Ovary (tissue), 9 donors: ENCODE measurements around the gene TPD52L2. TPM values are rescaled to one million over a fixed set of nuclear protein-coding genes. Genes with fewer than 3 reads are reported as not detected.

Experiments used
- DNase-seq, 5 donors: peaks; one replicate each; pipeline ENCODE4 v3.0.0-alpha.2; 2019 to 2020
- H3K27ac ChIP-seq, 2 donors: fragments of 200-600 bp; one replicate each; pipeline versions ENCODE4 v1.5.1 to v1.8.0; 2019 to 2022
- H3K27me3 ChIP-seq: fragments of 200-600 bp; one replicate; pipeline ENCODE4 v1.8.0; 2022
- H3K36me3 ChIP-seq: fragments of 200-600 bp; sonication (generic); one replicate; pipeline ENCODE4 v1.5.1; 2019
- H3K4me1 ChIP-seq: one replicate; pipeline ENCODE4 v1.8.1; 2013; ENCODE audit warnings: mild to moderate bottlenecking, moderate library complexity; ENCODE audit not compliant: insufficient read depth
- H3K4me3 ChIP-seq: fragments of 200-600 bp; sonication (generic); one replicate; pipeline ENCODE4 v1.5.1; 2017
- H3K9me3 ChIP-seq, 2 donors: fragments of 200-600 bp in 1 of 2; sonication (generic) in 1 of 2; one replicate each; pipeline versions ENCODE4 v1.5.1 to v1.8.1; 2013 to 2019; ENCODE audit warnings: mild to moderate bottlenecking in 1 of 2, moderate library complexity in 1 of 2
- CTCF ChIP-seq, 3 donors: fragments of 450-650 bp in 2 of 3; fragments of 200-600 bp in 1 of 3; IDR thresholded peaks; one replicate each; pipeline versions ENCODE4 v1.5.1 to v1.8.0; 2016 to 2022; ENCODE audit warnings: antibody characterized with exemption in 3 of 3, mild to moderate bottlenecking in 1 of 3
- EP300 ChIP-seq: sonication (generic); formaldehyde crosslinking; IDR thresholded peaks from one replicate; pipeline ENCODE4 v1.6.1; 2017; ENCODE audit warnings: antibody characterized with exemption
- POLR2A ChIP-seq: fragments of 450-650 bp; IDR thresholded peaks from one replicate; pipeline ENCODE4 v1.6.1; 2017; ENCODE audit warnings: antibody characterized with exemption, mild to moderate bottlenecking, moderate library complexity
- WGBS, 3 donors: extraction: QIAGEN DNeasy Blood & Tissue Kit in 1 of 3; methylation state at CpG; one replicate each; pipeline versions ENCODE4 v1.1.5 to v1.1.7; 2013 to 2017; 5-methylcytosine and 5-hydroxymethylcytosine counted together
- intact Hi-C, 4 donors: fragments of 100-400 bp; cut with DNase I; formaldehyde crosslinking; loops; one replicate each; pipeline versions ENCODE4 v1.11.0 to v1.15.1; 2022 to 2023
- polyA plus RNA-seq, 2 donors: library from polyadenylated mRNA; stranded (reverse); fragments of 200-250 nt in 1 of 2; fragments of 350-450 nt in 1 of 2; fragmentation: Illumina TruSeq in 1 of 2; extraction: RNeasy Lipid Tissue Mini Kit (QIAGEN cat#74804) in 1 of 2; gene quantifications; one replicate each; pipeline ENCODE4 v1.2.3, GENCODE V29; 2013 to 2014
- total RNA-seq, 7 donors: library from RNA; depleted of rRNA in 2 of 7; stranded (reverse); fragments of >200 nt in 2 of 7; fragmentation: NEBNext Ultra II Directional in 3 of 7; extraction: Animal tissue kit (Norgen Biotek cat#: 25700) in 3 of 7; gene quantifications; one replicate each; pipeline versions ENCODE4 v1.1.0 to v1.2.4, GENCODE V29; 2016 to 2023
- donor health status: DM: no; HTN: no; CAD: no; lungs with moderate emphysema.
- donor health status: DM: no; HTN: no; CAD: no.
- donor health status: Bipolar disorder and iron deficiency.
- donor health status: DM: yes; HTN: yes; CAD: no.
- donor health status: DM: no; HTN: no; CAD: no.
- donor health status: DM: yes; HTN: yes; CAD: no.

TPD52L2 gene
- total and polyA plus RNA-seq, 9 donors, result 51.5 to 78.9 (median 70.4) TPM

- H3K4me3 ChIP-seq, result no peak overlapping the region
- H3K9me3 ChIP-seq, result no peaks in the 10 kb centered on the region
- intact Hi-C loops, result no loop called here
- no peaks in the 10 kb centered on the region for H3K27me3 ChIP-seq
- 90 to 91% (median 90%) methylated on average over 17 of the region's 17 CpGs for WGBS, 3 donors
- TF ChIP-seq POLR2A (no peak), CTCF (IDR thresholded peaks at IDR 0.05) (no peak), EP300 (no peak)
- no peaks in the 10 kb centered on the region for H3K4me1 ChIP-seq
- no peaks in the 10 kb centered on the region for H3K36me3 ChIP-seq
- H3K27ac ChIP-seq, result no peak overlapping the region
- DNase-seq, result no peak
Observed at GRCh38 chr20:63932606-63933160, 67.6 kb downstream of the TPD52L2 start.

- H3K4me1 ChIP-seq, result no peaks in the 10 kb centered on the region
- 70 to 85% (median 75%) methylated on average over 5 of the region's 5 CpGs for WGBS, 3 donors
- DNase-seq, result no peak
- H3K27me3 ChIP-seq, result no peaks in the 10 kb centered on the region
- H3K4me3 ChIP-seq, result no peak overlapping the region
- no peaks in the 10 kb centered on the region for H3K36me3 ChIP-seq
- H3K9me3 ChIP-seq, result no peaks in the 10 kb centered on the region
- intact Hi-C loops, result no loop called here
- no peak for TF ChIP-seq CTCF (IDR thresholded peaks at IDR 0.05)
- no peak for TF ChIP-seq EP300
- no peak for TF ChIP-seq POLR2A
- no peak overlapping the region for H3K27ac ChIP-seq
Observed at GRCh38 chr20:63933646-63934045, 68.6 kb downstream of the TPD52L2 start.

- Histone ChIP-seq H3K9me3 (no peaks in the 10 kb centered on the region), H3K27me3 (no peaks in the 10 kb centered on the region), H3K4me1 (no peaks in the 10 kb centered on the region), H3K4me3 (no peak overlapping the region), H3K27ac (no peak overlapping the region), H3K36me3 (no peaks in the 10 kb centered on the region)
- WGBS, 3 donors, result 80 to 84% (median 80%) methylated on average over 37 of the region's 37 CpGs
- intact Hi-C loops, result no loop called here
- TF ChIP-seq POLR2A (no peak), EP300 (no peak), CTCF (IDR thresholded peaks at IDR 0.05) (no peak)
- peak in 1 of 5 donors; percentile 17 for DNase-seq
Observed at GRCh38 chr20:63934271-63935068, 69.4 kb downstream of the TPD52L2 start.

- no peaks in the 10 kb centered on the region for H3K27me3 ChIP-seq
- no peaks in the 10 kb centered on the region for H3K9me3 ChIP-seq
- intact Hi-C loops, result no loop called here
- TF ChIP-seq EP300 (no peak), POLR2A (no peak)
- H3K36me3 ChIP-seq, result no peaks in the 10 kb centered on the region
- DNase-seq, result no peak
- H3K27ac ChIP-seq, result no peak overlapping the region
- H3K4me3 ChIP-seq, result no peak overlapping the region
- H3K4me1 ChIP-seq, result no peaks in the 10 kb centered on the region
- 87 to 93% (median 91%) methylated on average over 9 of the region's 9 CpGs for WGBS, 3 donors
Observed at GRCh38 chr20:63935447-63935846, 70.4 kb downstream of the TPD52L2 start.

GRCh38 chr20:63937596-63937995 is 72.5 kb downstream of the TPD52L2 start:
- TF ChIP-seq POLR2A (no peak), CTCF (IDR thresholded peaks at IDR 0.05) (no peak), EP300 (no peak)
- Histone ChIP-seq H3K27ac (no peak overlapping the region), H3K36me3 (no peaks in the 10 kb centered on the region), H3K4me1 (no peaks in the 10 kb centered on the region), H3K27me3 (no peaks in the 10 kb centered on the region), H3K9me3 (no peaks in the 10 kb centered on the region), H3K4me3 (no peak overlapping the region)
- DNase-seq, result no peak
- WGBS, 3 donors, result 79 to 83% (median 82%) methylated on average over 14 of the region's 14 CpGs
- intact Hi-C loops, result no loop called here
